ENCODE measurements around the gene AJM1. TPM values are rescaled to one million over a fixed set of nuclear protein-coding genes. Genes with fewer than 3 reads are reported as not detected.
A peak's percentile ranks its signal among the peaks of the same experiment; 100 is the strongest.
"Not testable (repeated sequence)": the region's sequence is repeated elsewhere in the genome, so short reads cannot be mapped to it uniquely, and the experiment has no call there.

AJM1 gene
- total RNA-seq, 1 donor from 2014 or later = 1.4 TPM

GRCh38 chr9:136867480-136867879 lies 25.2 kb downstream of the AJM1 start:
- DNase-seq (ENCODE audit: low spot score) = no peak

DNA sequence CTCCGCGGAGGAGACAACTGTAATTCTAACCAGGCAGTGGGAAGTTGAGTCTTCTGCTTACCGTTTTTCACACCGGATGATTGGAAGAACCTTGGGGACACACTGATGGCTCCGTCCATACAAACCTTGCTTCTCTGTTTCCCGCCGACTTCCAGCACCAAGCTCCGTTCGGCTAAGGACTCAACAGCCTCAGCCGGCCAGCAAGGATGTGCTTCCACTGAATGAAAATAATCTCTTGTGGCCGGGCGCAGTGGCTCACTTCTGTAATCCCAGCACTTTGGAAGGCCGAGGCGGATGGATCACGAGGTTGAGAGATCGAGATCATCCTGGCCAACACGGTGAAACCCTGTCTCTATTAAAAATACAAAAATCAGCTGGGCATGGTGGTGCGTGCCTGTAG lies 25.6 kb downstream of the AJM1 start:
- no peak for DNase-seq (ENCODE audit: low spot score)

DNA sequence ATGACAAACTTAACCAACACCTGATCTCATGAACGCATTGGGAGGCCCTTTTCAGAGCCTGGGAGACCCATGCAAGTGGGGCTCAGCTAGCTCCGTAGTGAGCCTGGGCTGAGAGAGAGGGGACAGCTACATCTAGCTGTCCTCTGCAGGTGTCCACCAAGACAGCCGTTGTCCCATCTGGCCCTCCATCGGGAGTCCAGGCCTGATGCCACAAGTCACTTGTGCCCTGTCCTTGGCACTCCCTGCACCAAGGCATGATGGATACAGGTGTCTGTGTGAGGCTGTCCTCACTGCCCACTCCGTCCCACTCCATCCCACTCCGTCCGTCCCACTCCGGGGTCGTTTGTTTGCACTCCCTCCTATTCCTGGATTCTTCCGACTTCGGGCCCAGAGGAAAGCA lies 26.4 kb downstream of the AJM1 start:
- no peak for DNase-seq (ENCODE audit: low spot score)

- DNase-seq (ENCODE audit: low spot score) = not testable (repeated sequence)
These were observed 27.3 kb downstream of the AJM1 start for GRCh38 chr9:136869611-136870010.

DNA sequence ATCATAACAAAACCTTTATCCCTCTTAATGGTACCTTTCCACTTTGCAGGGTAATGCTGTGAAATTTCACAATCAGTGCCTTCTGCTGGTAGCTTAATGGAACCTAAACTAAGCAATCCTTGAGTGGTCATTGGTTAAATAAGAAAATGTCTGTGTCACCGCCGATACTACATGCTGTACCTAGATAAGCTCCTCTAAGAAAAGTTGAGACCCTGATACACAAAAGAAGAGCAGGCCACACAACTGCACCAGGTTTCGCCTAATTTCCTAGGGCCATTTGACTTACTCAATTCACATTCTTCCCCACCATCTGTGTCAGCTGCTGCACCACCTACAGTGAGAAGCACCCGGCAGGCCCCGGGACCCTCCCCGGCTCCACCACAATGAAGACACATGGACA lies 32.9 kb downstream of the AJM1 start:
- no peak for DNase-seq (ENCODE audit: low spot score)

DNA sequence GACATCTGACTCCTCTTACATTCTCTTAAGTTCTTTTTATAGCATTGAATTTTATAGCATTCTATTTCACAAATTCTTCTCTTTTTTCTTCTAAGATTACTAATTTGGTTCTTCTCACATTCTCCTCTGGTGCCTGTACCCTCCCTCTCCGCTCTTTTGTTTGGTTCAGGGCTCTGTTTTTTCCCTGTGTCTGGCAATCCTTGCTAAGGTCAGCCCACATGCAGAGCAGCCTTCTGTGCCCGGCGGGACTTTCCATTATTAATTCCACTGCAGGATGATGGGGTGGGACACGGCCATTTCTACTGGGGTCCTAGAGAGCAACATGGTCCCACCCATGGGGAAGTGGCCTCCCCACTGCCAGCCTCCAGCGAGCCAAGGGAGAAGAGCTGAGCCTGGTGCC lies 34.2 kb downstream of the AJM1 start:
- DNase-seq (ENCODE audit: low spot score) = no peak

- no peak for DNase-seq (ENCODE audit: low spot score)
These were observed 38.4 kb downstream of the AJM1 start for GRCh38 chr9:136880651-136881050.

DNA sequence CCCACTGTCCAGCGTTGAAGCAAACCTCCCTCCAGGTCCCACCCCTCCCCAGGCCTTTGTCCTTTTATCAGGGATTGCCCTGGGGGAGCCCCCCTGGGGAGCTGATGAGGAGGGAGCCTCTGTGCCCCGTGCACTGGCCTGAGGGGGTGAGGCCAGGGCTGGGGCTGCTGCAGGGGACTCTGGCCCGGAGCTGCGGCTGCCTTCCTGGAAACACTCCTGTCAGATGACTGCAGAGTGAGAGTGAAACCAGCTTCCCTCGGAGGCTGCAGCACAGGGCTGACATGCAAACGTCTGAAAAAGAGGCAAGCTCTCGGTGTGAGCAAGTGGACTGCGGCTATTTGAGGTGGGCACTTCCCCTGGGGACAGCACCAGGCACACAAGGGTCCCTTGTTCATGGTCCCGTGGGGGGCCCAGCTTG lies 39.4 kb downstream of the AJM1 start:
- DNase-seq (ENCODE audit: low spot score) = peak; percentile 70

GRCh38 chr9:136882109-136882946 lies 40.0 kb downstream of the AJM1 start:
- DNase-seq (ENCODE audit: low spot score) = no peak

DNA sequence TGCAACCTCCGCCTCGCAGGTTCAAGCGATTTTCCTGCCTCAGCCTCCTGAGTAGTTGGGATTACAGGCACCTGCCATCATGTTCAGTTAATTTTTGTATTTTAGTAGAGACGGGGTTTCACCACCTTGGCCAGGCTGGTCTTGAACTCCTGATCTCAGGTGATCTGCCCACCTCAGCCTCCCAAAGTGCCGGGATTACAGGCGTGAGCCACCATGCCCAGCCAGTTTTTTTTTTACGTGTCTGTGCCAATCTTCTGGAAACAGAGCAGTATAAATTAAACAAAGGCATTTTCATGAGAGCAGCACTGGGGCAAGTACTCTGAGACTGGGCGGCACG lies 40.6 kb downstream of the AJM1 start:
- not testable (repeated sequence) for DNase-seq (ENCODE audit: low spot score)

- not testable (repeated sequence) for DNase-seq (ENCODE audit: low spot score)
These were observed 41.4 kb downstream of the AJM1 start for GRCh38 chr9:136883670-136884069.

- DNase-seq (ENCODE audit: low spot score) = peak; percentile 98
These were observed 43.8 kb downstream of the AJM1 start, which contains the start of gene TRAF2 for GRCh38 chr9:136885950-136886578. TSS of gene TRAF2 (plus strand) at chr9:136886516. CDS start at chr9:136898741, 12,225 bp downstream.

DNA sequence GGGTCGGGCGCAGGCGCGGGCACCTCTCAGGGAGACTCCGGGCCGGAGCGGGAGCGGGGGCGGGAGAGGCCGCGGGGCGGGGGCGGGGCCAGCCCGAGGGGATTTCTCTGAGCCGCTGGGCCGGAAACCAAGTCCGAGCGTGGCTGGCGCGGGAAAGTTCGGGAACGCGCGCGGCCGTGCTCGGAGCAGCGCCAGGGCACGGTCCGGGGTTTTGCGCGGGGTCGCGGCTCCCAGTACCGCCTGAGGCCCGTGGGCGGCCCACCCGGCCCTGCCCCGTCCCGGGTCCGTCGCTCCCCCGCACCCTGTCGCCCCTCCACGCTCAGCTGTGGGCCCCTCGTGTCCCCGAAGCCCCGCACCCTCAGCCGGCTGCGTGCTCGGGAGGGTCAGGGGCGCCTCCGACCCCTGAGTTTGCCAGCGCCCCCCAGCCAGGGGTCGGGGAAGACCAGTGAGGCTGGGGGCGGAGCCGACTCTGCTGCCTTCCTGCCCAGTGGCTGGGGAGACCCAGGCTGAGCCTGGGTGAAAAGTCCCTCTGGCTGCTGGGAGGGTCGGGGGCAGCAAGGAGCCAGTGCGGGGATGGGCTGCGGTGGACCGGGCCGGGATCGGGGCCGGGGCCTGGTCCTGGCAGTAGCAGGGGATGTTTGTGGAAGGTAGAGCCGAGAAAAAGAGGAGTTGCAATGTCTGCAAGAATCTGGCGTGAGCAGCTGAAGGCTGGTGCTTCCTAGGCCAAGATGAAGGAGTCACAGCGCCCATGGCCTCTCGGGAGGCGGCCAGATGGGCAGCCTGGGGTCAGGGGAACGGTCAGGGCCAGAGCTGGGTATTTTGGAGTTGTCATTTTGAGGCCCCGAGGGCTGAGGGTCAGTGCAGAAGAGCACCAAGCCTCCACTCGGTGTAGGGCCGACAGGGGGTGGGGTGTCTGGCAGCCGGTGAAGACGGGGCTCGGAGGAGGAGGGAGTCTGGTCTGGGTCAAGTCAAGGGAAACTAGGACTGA lies 44.6 kb downstream of the AJM1 start:
- peak; percentile 16 for DNase-seq (ENCODE audit: low spot score)

DNA sequence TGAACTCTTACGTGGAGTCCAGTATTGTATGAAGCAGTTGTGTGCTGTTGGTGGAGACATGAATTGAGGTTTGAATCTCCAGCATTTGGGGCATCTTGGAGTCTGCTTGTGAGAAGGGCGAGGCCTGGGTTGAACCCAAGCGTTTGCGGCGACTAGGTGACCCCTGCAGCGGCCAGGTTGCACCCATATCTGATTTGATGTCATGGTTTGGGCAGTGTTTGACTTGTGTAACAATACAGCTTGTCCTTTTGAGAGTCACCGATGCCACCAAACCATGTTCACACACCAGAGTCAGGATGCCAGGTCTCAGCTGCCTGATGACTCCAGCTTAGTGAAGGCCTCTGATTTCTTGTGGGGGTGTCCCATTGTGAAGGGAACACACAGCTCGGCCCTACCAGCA lies 46.2 kb downstream of the AJM1 start:
- DNase-seq (ENCODE audit: low spot score) = no peak

- DNase-seq (ENCODE audit: low spot score) = no peak
These were observed 47.6 kb downstream of the AJM1 start for GRCh38 chr9:136889858-136890257.

GRCh38 chr9:136890661-136891060 lies 48.4 kb downstream of the AJM1 start:
- DNase-seq (ENCODE audit: low spot score) = no peak

Other genes with a start within 250 kb of the AJM1 start
- 49.4 TPM for gene EGFL7, start 179.6 kb upstream of the AJM1 start, total RNA-seq (ENCODE audit: insufficient read depth, low replicate concordance)
- gene AGPAT2, start 155.0 kb upstream of the AJM1 start, total RNA-seq (ENCODE audit: insufficient read depth, low replicate concordance) = 32.7 TPM
- gene DIPK1B, start 129.9 kb upstream of the AJM1 start, total RNA-seq (ENCODE audit: insufficient read depth, low replicate concordance) = 3.1 TPM
- gene LCN10, start 99.5 kb upstream of the AJM1 start, total RNA-seq (ENCODE audit: insufficient read depth, low replicate concordance) = 2.2 TPM
- gene LCN6, start 94.0 kb upstream of the AJM1 start, total RNA-seq (ENCODE audit: insufficient read depth, low replicate concordance) = not detected
- 0.48 TPM for gene LCN8, start 84.2 kb upstream of the AJM1 start, total RNA-seq (ENCODE audit: insufficient read depth, low replicate concordance)
- 2.2 TPM for gene LCN15, start 78.0 kb upstream of the AJM1 start, total RNA-seq (ENCODE audit: insufficient read depth, low replicate concordance)
- 90.5 TPM for gene TMEM141, start 51.1 kb upstream of the AJM1 start, total RNA-seq (ENCODE audit: insufficient read depth, low replicate concordance)
- gene CCDC183, start 46.1 kb upstream of the AJM1 start, total RNA-seq (ENCODE audit: insufficient read depth, low replicate concordance) = not detected
- gene RABL6, start 34.5 kb upstream of the AJM1 start, total RNA-seq (ENCODE audit: insufficient read depth, low replicate concordance) = 40.2 TPM
- 49.1 TPM for gene PHPT1, start 6.9 kb downstream of the AJM1 start, total RNA-seq (ENCODE audit: insufficient read depth, low replicate concordance)
- 4.6 TPM for gene MAMDC4, start 9.9 kb downstream of the AJM1 start, total RNA-seq (ENCODE audit: insufficient read depth, low replicate concordance)
- gene EDF1, start 23.8 kb downstream of the AJM1 start, total RNA-seq (ENCODE audit: insufficient read depth, low replicate concordance) = 217 TPM
- gene TRAF2, start 44.0 kb downstream of the AJM1 start, total RNA-seq (ENCODE audit: insufficient read depth, low replicate concordance) = 5.1 TPM
- gene FBXW5, start 102.3 kb downstream of the AJM1 start, total RNA-seq (ENCODE audit: insufficient read depth, low replicate concordance) = 75.8 TPM
- gene C8G, start 102.8 kb downstream of the AJM1 start, total RNA-seq (ENCODE audit: insufficient read depth, low replicate concordance) = not detected
- not detected for gene LCN12, start 109.8 kb downstream of the AJM1 start, total RNA-seq (ENCODE audit: insufficient read depth, low replicate concordance)
- 49.6 TPM for gene PTGDS, start 135.0 kb downstream of the AJM1 start, total RNA-seq (ENCODE audit: insufficient read depth, low replicate concordance)
- gene LCNL1, start 140.5 kb downstream of the AJM1 start, total RNA-seq (ENCODE audit: insufficient read depth, low replicate concordance) = 0.72 TPM
- 10.6 TPM for gene PAXX, start 149.9 kb downstream of the AJM1 start, total RNA-seq (ENCODE audit: insufficient read depth, low replicate concordance)
- 24.3 TPM for gene CLIC3, start 154.1 kb downstream of the AJM1 start, total RNA-seq (ENCODE audit: insufficient read depth, low replicate concordance)
- gene ABCA2, start 185.8 kb downstream of the AJM1 start, total RNA-seq (ENCODE audit: insufficient read depth, low replicate concordance) = 20.2 TPM
- gene FUT7, start 189.6 kb downstream of the AJM1 start, total RNA-seq (ENCODE audit: insufficient read depth, low replicate concordance) = 0.96 TPM
- gene NPDC1, start 203.7 kb downstream of the AJM1 start, total RNA-seq (ENCODE audit: insufficient read depth, low replicate concordance) = 6.5 TPM
- not detected for gene ENTPD2, start 211.6 kb downstream of the AJM1 start, total RNA-seq (ENCODE audit: insufficient read depth, low replicate concordance)
- 2.6 TPM for gene SAPCD2, start 228.1 kb downstream of the AJM1 start, total RNA-seq (ENCODE audit: insufficient read depth, low replicate concordance)
- 8.2 TPM for gene UAP1L1, start 235.0 kb downstream of the AJM1 start, total RNA-seq (ENCODE audit: insufficient read depth, low replicate concordance)
- gene MAN1B1, start 244.5 kb downstream of the AJM1 start, total RNA-seq (ENCODE audit: insufficient read depth, low replicate concordance) = 41.4 TPM

Measured in umbilical cord (tissue), 2 donors.